Coronary artery (tissue), 2 donors: ENCODE measurements around the gene PIK3R2.

Experiments
- DNase-seq: peaks from one replicate; pipeline ENCODE4 v3.0.0-alpha.2; 2017; ENCODE audit warnings: low spot score
- H3K27ac ChIP-seq, 2 donors: fragments of 200-600 bp; sonication (generic); one replicate each; pipeline ENCODE4 v1.5.1; 2016 to 2019
- H3K4me3 ChIP-seq: fragments of 200-600 bp; sonication (generic); 2 replicates; pipeline ENCODE4 v1.5.1; 2016; ENCODE audit warnings: mild to moderate bottlenecking, moderate library complexity
- TF ChIP-seq, protein P1 (sequence below): fragments of 200-600 bp; sonication (generic); IDR thresholded peaks from one replicate; pipeline ENCODE4 v1.5.1; 2019; ENCODE audit warnings: antibody characterized with exemption

PIK3R2 gene

DNA sequence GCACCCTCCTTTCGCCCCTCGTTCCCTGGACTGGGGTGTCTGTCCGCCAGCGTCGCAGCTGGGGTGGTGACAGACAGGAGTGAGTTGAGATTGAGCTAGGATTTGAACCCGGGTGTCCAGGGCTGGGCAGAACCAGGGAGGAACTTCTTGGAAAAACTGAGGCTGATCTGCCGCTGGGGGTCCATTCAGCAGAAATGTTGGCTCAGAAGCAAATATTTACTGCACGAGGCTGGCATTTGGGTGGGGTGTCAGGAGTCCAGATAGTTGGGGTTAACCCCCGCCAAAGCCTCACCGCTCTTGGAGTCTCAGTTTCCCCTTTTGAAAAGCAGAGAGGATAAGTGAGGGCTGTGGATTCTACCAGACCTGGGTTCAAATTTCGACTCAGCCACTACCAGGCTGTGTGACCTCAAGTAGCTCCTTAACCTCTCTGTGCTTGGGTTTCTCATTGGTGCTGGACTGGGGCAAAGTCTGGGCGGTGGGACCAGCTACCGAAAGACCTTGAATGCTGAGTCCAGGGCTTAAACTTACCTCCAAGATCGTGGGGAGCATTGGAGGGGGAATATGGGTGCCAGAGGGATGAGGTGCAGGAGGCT is 34.4 kb upstream of the PIK3R2 start:
- Histone ChIP-seq H3K27ac (peak overlapping the region; percentile 14 to 63), H3K4me3 (peak overlapping the region; percentile 72)
- DNase-seq, result no peak
- TF ChIP-seq, protein P1, sequence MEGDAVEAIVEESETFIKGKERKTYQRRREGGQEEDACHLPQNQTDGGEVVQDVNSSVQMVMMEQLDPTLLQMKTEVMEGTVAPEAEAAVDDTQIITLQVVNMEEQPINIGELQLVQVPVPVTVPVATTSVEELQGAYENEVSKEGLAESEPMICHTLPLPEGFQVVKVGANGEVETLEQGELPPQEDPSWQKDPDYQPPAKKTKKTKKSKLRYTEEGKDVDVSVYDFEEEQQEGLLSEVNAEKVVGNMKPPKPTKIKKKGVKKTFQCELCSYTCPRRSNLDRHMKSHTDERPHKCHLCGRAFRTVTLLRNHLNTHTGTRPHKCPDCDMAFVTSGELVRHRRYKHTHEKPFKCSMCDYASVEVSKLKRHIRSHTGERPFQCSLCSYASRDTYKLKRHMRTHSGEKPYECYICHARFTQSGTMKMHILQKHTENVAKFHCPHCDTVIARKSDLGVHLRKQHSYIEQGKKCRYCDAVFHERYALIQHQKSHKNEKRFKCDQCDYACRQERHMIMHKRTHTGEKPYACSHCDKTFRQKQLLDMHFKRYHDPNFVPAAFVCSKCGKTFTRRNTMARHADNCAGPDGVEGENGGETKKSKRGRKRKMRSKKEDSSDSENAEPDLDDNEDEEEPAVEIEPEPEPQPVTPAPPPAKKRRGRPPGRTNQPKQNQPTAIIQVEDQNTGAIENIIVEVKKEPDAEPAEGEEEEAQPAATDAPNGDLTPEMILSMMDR, result no peak

DNA sequence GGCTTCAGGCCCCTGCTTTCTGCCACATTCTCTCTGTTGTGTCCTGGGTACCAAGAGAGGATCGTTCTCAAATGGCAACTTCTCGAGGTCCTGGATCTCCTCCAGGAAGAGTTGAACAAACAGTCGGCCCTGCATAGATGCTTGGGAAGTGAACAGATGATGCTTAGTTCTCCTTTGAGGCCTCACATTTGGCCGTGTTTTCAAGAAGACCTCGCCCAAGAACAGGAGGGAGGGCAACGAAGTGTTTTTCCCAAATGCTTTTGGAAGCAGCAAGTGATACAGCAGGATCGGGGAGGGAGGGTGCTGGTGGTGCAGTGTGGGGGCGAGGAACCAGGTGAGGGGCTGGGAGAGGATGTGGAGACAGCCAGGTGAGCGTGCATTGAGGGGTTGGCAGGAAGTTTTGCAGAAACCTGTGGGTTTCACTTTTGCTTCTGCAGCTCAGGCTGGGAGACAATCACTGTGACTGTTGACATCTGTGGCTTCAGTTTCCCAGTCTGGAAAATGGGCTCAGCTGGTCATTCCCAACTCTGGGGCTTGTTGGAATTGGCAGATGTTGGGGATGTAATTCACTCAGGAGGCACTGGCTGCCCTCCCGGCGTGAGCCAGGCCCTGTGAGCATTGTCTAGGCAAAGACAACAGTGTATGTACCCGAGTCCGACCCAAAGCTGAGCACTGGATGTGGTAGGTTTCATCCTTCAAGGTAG is 33.8 kb upstream of the PIK3R2 start:
- TF ChIP-seq, protein P1, result no peak
- peak overlapping the region; percentile 72 for H3K4me3 ChIP-seq
- peak overlapping the region in 1 of 2 donors; percentile 63 for H3K27ac ChIP-seq
- DNase-seq, result no peak

DNA sequence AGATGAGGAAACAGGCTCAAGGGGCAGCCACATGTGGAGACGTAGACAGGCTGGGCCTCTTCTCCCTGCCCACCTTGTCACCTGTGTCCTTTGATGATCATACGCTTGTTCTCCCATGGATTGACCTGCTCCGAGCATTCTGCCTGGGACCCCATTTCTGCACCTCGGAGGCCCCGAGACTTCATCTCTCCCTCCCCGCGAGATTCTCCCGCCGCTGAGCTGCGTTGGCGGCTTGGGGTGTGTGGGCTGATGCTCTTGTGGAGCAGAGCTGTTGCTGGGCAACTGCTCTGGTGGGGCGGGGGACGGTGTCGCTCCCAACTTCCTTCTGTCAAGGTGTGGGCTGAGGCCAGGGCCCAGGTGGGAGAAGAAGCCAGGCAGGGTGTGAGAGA is 33.3 kb upstream of the PIK3R2 start:
- no peak overlapping the region for H3K4me3 ChIP-seq
- TF ChIP-seq, protein P1, result no peak
- H3K27ac ChIP-seq, result peak overlapping the region in 1 of 2 donors; percentile 63
- no peak for DNase-seq

DNA sequence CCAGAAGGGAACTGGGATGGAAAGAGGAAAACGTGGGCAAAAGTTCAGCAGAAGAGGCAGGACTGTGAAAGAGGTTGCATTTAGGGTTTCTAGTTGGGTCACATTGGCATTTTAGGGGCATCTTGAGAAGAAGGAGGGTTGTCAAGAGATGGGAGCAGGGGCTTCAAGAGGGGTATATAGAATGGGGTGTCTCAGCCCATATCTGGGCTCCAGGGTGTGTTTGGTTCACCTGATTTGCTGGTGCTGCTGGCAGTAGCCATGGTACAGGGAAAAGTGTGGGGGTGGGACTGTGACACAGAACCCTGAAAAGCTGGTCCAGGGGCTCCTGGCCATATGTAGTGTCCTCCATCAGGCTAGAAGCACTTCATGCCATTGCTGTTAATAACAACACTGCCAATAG is 32.8 kb upstream of the PIK3R2 start:
- Histone ChIP-seq H3K27ac (no peak overlapping the region), H3K4me3 (no peak overlapping the region)
- TF ChIP-seq, protein P1, result no peak
- DNase-seq, result no peak

DNA sequence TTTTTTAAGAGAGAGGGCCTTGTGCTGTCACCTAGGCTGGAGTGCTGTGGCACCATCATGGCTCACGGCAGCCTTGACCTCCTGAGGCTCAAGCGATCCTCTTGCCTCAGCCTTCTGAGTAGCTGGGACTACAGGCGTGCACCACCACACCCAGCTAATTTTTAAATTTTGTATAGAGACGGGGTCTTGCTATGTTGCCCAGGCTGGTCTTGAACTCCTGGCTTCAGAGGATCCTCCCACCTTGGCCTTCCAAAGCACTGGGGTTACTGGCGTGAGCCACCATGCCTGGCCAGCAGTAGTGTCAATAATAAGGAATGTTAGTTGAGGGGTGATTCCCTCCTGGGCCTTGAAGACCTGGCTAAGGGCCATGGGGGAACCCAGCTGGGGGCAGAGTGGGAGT is 31.8 kb upstream of the PIK3R2 start:
- TF ChIP-seq, protein P1, result no peak
- no peak overlapping the region for H3K27ac ChIP-seq
- no peak overlapping the region for H3K4me3 ChIP-seq
- no peak for DNase-seq

DNA sequence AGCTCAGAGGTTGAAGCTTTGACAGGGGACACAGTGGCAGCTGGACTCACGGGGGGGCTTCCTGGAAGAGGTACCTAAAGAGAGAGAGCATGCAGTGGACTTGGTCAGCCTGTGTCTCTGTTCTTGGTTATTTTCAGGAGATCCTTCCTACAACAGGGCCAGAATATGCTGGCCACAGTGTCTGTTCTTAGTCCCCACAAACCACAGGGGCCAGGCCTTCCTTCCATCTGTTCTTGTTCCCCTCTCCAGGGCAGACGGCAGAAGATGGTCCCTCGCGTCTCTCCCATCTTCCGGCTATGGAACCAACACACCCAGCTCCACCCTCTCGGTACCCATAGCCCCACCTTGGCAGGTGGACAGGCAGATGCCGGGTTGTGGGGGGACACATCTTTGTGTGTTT is 30.5 kb upstream of the PIK3R2 start:
- Histone ChIP-seq H3K27ac (no peak overlapping the region), H3K4me3 (no peak overlapping the region)
- no peak for DNase-seq
- TF ChIP-seq, protein P1, result no peak
